Activated naive CD8-positive, alpha-beta T cell treated with anti-CD3 and anti-CD28 coated beads, Interleukin-2, amount 50 U/mL, for 16 hours (primary cell): ENCODE data around the gene DOK5.

Experiments
- DNase-seq: peaks from one replicate; pipeline ENCODE4 v3.0.0-alpha.2; 2020; ENCODE audit warnings: low read depth, low spot score

DOK5 gene

GRCh38 chr20:54512694-54513093, 37.3 kb downstream of the DOK5 start:
- DNase-seq, result no peak

GRCh38 chr20:54514028-54514607, 38.7 kb downstream of the DOK5 start:
- no peak for DNase-seq

- no peak for DNase-seq
Observed at GRCh38 chr20:54515793-54516628, 40.6 kb downstream of the DOK5 start.

GRCh38 chr20:54517241-54517975, 42.0 kb downstream of the DOK5 start:
- no peak for DNase-seq

- no peak for DNase-seq
Observed at GRCh38 chr20:54524849-54525248, 49.5 kb downstream of the DOK5 start.

GRCh38 chr20:54525916-54526590, 50.7 kb downstream of the DOK5 start:
- DNase-seq, result no peak

GRCh38 chr20:54526801-54527200, 51.4 kb downstream of the DOK5 start:
- DNase-seq, result no peak

GRCh38 chr20:54532573-54532972, 57.2 kb downstream of the DOK5 start:
- DNase-seq, result no peak

- DNase-seq, result no peak
Observed at GRCh38 chr20:54534101-54534500, 58.7 kb downstream of the DOK5 start.

GRCh38 chr20:54535033-54535432, 59.6 kb downstream of the DOK5 start:
- no peak for DNase-seq

- DNase-seq, result no peak
Observed at GRCh38 chr20:54535746-54536145, 60.4 kb downstream of the DOK5 start.

- no peak for DNase-seq
Observed at GRCh38 chr20:54539521-54540046, 64.2 kb downstream of the DOK5 start.

GRCh38 chr20:54543369-54543768, 68.0 kb downstream of the DOK5 start:
- no peak for DNase-seq

GRCh38 chr20:54545676-54546358, 70.4 kb downstream of the DOK5 start:
- no peak for DNase-seq

- no peak for DNase-seq
Observed at GRCh38 chr20:54548849-54549248, 73.5 kb downstream of the DOK5 start.

- DNase-seq, result no peak
Observed at GRCh38 chr20:54549658-54550326, 74.4 kb downstream of the DOK5 start.

GRCh38 chr20:54550776-54551396, 75.5 kb downstream of the DOK5 start:
- no peak for DNase-seq

GRCh38 chr20:54554006-54554405, 78.6 kb downstream of the DOK5 start:
- DNase-seq, result no peak

GRCh38 chr20:54555150-54555549, 79.8 kb downstream of the DOK5 start:
- no peak for DNase-seq

- DNase-seq, result no peak
Observed at GRCh38 chr20:54556406-54556805, 81.0 kb downstream of the DOK5 start.
